Inflammatory macrophage treated with lipopolysaccharide for 1 hour (primary cell): ENCODE measurements around the gene ZNF780B.
A peak's percentile ranks its signal among the peaks of the same experiment; 100 is the strongest.

ENCODE experiments used
- DNase-seq, 2 donors: peaks; one replicate each; pipeline ENCODE4 v3.0.0-alpha.2; 2020 to 2022

The ZNF780B gene

GRCh38 chr19:40035996-40036395 lies 20.0 kb downstream of the ZNF780B start:
- no peak for DNase-seq

- DNase-seq = no peak
Observed at GRCh38 chr19:40033989-40034560, 22.0 kb downstream of the ZNF780B start.

- DNase-seq = no peak
Observed at GRCh38 chr19:40026597-40026970, 29.4 kb downstream of the ZNF780B start.

DNA sequence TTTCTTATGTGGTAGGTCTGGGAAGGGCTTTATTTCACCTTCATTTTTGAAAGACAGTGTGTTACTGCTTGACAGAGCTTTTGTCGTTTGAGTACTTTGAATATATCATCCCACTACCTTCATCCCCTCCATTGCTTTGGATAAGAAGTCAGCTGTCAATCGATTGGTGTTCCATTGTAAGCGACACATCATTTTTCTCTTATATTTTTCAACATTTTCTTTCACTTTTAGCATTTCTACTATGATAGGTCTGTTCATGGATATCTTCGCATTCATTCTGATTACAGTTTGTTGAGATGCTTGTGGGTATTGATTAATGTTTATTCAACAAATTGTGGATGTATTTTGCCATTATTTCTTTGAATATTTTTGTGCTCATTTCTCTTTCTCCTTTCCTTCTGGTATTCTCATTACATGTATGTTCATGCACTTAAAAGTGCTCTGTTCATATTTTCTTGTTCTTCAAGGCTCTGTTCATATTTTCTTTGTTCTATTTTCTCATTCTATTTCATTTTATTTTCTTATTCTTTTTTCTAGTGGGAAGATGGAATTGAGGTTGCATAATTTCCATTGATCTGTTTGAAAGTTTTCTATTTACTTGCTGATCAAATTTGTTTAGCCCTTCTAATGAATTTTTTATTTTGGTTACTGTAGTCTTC lies 30.0 kb downstream of the ZNF780B start:
- DNase-seq = no peak

- DNase-seq = no peak
Observed at GRCh38 chr19:40023969-40024368, 32.1 kb downstream of the ZNF780B start.

DNA sequence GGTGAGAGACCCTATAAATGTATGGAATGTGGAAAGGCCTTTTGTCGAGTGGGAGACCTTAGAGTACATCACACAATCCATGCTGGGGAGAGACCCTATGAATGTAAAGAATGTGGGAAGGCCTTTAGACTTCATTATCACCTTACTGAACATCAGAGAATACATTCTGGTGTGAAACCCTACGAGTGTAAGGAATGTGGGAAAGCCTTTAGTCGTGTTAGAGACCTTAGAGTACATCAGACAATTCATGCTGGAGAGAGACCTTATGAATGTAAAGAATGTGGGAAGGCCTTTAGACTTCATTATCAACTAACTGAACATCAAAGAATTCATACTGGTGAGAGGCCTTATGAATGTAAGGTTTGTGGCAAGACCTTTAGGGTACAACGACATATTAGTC lies 42.0 kb downstream of the ZNF780B start:
- DNase-seq = no peak

DNA sequence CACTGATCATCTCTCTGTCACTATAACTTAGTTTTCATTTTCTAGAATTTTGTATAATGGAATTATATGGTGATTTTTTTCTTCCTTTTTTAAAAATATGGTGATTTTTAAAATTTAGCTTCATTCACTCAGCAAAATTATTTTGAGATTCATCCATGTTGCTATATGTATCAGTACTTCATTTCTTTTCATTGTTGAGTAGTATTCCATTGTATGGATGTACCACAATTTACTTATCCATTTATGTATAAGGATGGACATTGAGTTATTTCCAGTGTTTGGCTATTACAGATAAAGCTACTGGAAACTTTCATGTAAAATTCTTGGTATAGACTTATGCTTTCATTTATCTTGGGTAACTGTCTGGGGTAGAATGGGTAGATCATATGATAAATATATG lies 46.4 kb downstream of the ZNF780B start:
- DNase-seq = no peak

- no peak for DNase-seq
Observed at GRCh38 chr19:40006273-40006691, 49.7 kb downstream of the ZNF780B start.

DNA sequence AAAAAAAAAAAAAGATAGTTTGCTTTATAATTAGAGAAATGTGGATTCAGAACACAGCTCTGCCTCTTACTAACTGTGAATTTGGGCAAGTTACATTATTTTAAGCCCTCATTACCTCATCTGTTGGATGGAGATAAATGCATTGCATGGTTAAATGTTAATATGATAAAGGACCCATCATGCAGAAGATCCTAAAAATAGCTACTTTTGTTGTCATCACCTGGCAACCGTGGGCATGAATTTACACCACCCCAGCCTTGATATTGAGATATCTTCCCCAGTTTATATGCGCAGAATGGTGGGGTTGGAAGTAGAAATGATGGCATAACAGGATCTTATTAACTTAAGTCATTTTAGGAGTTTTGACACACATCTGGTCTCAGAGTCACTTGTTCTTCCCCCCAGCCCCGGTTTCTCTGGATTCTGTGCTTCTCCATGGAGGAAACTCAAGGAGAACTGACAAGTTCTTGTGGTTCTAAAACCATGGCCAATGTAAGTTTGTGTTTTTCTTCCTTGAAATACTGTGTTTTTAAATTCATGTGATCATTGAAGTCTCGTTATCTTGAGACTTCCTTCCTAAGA lies 50.2 kb downstream of the ZNF780B start:
- DNase-seq = no peak

DNA sequence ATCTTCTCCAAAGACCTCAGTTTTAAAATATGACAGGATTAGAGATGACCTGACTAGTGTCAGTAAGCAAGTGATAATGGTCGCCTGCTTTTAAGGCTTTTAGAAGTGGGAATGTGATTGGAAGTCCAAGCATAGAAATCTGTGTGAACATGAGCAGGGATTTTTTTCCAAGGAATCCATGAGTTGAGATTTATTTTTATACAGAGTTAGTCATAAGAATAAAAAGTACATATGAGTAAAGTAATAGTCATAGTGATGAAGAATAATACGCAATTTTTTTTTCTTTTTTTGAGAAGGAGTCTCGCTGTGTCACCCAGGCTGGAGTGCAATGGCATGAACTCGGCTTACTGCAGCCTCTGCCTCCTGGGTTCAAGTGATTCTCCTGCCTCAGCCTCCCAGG lies 57.5 kb downstream of the ZNF780B start:
- no peak for DNase-seq

DNA sequence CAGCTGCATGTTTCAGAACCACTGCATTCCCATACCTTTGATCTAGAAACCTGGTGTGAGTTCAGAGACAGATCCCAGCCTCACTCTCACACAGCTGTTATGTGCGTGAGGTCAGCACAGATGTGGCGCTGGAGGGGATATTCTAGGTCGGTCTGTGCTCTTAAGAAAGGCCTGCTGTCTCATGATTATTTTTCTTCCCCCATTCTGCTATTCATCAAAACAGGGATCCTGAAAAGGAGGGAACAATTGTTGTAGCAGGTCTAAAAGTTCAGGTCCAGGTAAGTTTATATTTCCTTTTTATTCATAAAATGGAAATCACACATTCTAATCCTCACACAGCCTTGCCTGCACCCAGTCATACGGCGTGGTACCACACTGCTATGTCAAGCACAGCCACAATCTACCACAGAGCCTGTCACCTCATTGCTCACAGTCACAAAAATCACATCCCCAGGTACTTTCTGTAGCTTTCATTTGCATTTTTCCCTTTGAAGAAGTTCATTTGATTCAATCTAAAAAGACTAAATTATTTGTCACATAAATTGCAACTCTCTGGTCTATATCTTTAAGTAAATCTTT lies 58.3 kb downstream of the ZNF780B start:
- no peak for DNase-seq

GRCh38 chr19:39996811-39997637 lies 59.0 kb downstream of the ZNF780B start, which contains the start of gene ZNF546:
Gene ZNF546 (plus strand): TSS chr19:39997060. CDS start chr19:39998327, 1,267 bp downstream.
- peak; percentile 88 to 94 for DNase-seq

DNA sequence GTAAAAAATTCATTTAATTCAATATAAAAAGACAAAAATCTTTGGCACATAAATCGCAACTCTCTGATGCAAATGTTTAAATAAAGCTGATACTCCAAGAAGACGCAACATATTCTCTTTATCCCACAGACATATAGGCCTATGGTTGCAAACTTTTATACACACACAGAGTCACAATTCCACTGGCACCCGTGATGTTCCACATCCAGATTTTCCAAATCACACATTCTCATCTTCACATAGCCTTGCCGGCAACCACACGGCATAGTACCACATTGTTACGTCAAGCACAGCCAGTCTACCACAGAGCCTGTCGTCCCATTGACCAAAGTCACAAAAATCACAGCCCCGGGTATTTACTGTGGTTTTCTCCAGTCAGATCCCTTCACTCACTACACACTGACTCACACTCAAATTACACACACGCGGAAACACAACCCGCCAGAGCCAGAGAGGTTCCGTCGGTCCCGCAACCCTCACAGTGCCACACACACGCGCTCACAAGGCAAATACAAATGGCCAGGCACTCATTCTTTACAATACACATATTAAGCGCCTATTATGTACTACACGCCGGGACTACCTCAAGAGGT lies 59.7 kb downstream of the ZNF780B start:
- DNase-seq = peak in 1 of 2 donors; percentile 29

- no peak for DNase-seq
Observed at GRCh38 chr19:39995794-39996193, 60.2 kb downstream of the ZNF780B start.

- no peak for DNase-seq
Observed at GRCh38 chr19:39994361-39994760, 61.7 kb downstream of the ZNF780B start.

DNA sequence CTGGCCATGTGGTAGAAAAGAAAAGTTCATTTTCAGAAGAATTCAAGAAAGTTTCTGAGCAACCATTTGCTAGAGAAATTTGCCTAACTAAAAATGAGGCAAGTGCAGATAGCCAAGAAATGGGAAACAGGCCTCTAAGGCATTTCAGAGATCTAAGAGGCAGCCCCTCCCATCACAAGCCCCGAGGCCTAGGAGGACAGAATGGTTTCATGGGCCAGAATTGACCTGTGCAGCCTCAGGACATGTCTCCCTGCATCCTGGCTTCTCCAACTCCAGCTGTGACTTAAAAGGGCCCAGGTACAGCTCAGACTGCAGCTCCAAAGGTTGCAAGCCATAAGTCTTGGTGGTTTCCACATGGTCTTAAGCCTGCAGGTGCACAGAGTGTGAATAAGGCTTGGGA lies 62.4 kb downstream of the ZNF780B start:
- DNase-seq = no peak

- DNase-seq = no peak
Observed at GRCh38 chr19:39987596-39987995, 68.4 kb downstream of the ZNF780B start.

DNA sequence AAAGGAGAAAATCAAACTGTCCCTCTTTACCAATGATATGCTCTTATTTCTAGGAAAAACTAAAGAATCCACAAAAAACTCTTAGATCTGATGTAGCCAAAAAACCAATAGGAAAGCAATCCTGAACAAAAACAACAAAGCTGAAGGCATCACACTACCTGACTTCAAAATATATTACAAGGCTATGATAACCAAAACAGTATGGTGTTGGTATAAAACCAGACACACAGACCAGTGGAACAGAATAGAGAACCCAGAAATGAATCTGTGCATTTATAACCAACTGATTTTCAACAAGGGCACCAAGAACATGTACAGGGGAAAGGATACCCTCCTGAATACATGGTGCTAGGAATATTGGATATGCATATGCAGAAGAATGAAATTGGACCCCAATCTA lies 68.9 kb downstream of the ZNF780B start:
- DNase-seq = no peak

GRCh38 chr19:39986643-39987042 lies 69.4 kb downstream of the ZNF780B start:
- DNase-seq = no peak

- no peak for DNase-seq
Observed at GRCh38 chr19:39983695-39984300, 72.2 kb downstream of the ZNF780B start.

DNA sequence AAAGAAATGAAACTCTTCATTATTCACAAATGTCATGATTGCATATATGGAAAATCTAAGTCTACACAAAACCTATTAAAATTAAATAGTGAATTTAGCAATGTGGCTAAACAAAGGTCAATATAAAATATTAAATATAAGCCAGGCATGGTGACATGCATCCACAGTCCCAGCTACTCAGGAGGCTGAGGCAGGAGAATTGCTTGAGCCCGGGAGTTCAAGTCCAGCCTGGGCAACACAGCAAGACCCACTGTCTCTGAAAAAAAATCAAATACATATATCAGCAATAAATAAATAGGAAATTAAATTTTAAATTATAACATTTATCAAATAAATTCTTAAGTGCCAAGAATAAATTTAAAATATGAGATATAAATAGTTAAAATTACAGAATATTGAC lies 73.1 kb downstream of the ZNF780B start:
- DNase-seq = no peak
